ENCODE measurements around the gene ZNF426.
"Not testable (repeated sequence)": the region's sequence is repeated elsewhere in the genome, so short reads cannot be mapped to it uniquely, and the experiment has no call there.

DNA sequence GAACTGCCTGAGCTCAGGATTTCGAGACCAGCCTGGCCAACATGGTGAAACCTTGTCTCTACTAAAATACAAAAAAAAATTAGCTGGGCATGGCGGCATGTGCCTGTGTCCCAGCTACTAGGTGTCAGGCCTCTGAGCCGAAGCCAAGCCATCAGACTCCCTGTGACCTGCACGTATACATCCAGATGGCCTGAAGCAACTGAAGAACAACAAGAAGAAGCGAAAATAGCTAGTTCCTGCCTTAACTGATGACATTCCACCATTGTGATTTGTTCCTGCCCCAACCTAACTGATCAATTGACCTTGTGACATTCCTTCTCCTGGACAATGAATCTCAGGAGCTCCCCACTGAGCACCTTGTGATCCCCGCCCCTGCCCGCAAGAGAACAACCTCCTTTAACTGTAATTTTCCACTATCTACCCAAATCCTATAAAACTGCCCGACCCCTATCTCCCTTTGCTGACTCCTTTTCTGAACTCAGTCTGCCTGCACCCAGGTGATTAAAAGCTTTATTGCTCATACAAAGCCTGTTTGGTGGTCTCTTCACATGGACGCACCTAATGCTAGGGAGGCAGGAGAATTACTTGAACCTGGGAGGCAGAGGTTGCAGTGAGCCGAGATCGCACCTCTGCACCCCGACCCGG is 43.8 kb upstream of the ZNF426 start:
- TF ChIP-seq, protein P1, sequence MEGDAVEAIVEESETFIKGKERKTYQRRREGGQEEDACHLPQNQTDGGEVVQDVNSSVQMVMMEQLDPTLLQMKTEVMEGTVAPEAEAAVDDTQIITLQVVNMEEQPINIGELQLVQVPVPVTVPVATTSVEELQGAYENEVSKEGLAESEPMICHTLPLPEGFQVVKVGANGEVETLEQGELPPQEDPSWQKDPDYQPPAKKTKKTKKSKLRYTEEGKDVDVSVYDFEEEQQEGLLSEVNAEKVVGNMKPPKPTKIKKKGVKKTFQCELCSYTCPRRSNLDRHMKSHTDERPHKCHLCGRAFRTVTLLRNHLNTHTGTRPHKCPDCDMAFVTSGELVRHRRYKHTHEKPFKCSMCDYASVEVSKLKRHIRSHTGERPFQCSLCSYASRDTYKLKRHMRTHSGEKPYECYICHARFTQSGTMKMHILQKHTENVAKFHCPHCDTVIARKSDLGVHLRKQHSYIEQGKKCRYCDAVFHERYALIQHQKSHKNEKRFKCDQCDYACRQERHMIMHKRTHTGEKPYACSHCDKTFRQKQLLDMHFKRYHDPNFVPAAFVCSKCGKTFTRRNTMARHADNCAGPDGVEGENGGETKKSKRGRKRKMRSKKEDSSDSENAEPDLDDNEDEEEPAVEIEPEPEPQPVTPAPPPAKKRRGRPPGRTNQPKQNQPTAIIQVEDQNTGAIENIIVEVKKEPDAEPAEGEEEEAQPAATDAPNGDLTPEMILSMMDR (IDR thresholded peaks at IDR 0.05), result not testable (repeated sequence)
- TF ChIP-seq POLR2A (IDR thresholded peaks at IDR 0.05); POLR2AphosphoS5 (IDR thresholded peaks at IDR 0.05; ENCODE audit: insufficient read depth in 1 of 2, low read depth in 1 of 2): not testable (repeated sequence)
